ENCODE results near the gene CD163L1. TPM values are rescaled to one million over a fixed set of nuclear protein-coding genes. Genes with fewer than 3 reads are reported as not detected.

CD163L1 gene
- polyA plus RNA-seq, 3 donors = 1.0 to 1.2 (median 1.1) TPM

GRCh38 chr12:7327918-7328317, 116.0 kb downstream of the CD163L1 start:
- H3K4me1 Mint-ChIP-seq = no peaks in the 10 kb centered on the region
- no peak for DNase-seq
- no peak overlapping the region for H3K4me2 ChIP-seq (replicated peaks; ENCODE audit: extremely low read depth, low read length, poor library complexity, severe bottlenecking)

GRCh38 chr12:7324176-7324575, 119.8 kb downstream of the CD163L1 start:
- Histone ChIP-seq H4K20me1 (ENCODE audit: insufficient read depth, low read length) (no peaks in the 10 kb centered on the region), H3K9ac (ENCODE audit: insufficient read depth, low read length, poor library complexity, severe bottlenecking) (no peak overlapping the region), H3K36me3 (replicated peaks in 1 of 2; ENCODE audit: control insufficient read depth in 1 of 2, insufficient read depth in 2 of 2, low read length in 2 of 2) (no peaks in the 10 kb centered on the region), H2AFZ (ENCODE audit: insufficient read depth, low read depth, low read length, poor library complexity, severe bottlenecking) (no peak overlapping the region), H3K27me3 (ENCODE audit: control insufficient read depth in 2 of 2, insufficient read depth in 2 of 2, low read length in 2 of 2) (no peaks in the 10 kb centered on the region), H3K27ac (ENCODE audit: low read depth in 1 of 2, low read length in 2 of 2) (no peak overlapping the region), H3K4me2 (replicated peaks; ENCODE audit: extremely low read depth, low read length, poor library complexity, severe bottlenecking) (no peak overlapping the region), H3K4me3 (replicated peaks in 1 of 3; ENCODE audit: low read depth in 2 of 3, low read length in 3 of 3) (no peak overlapping the region), H3K79me2 (ENCODE audit: insufficient read depth, low read length) (no peaks in the 10 kb centered on the region), H3K4me1 (ENCODE audit: control insufficient read depth in 1 of 2, insufficient read depth in 2 of 2, low read length in 2 of 2) (no peaks in the 10 kb centered on the region), H3K9me3 (replicated peaks in 1 of 2; ENCODE audit: control insufficient read depth in 1 of 2, insufficient read depth in 1 of 2, low read length in 2 of 2) (no peaks in the 10 kb centered on the region)
- Mint-ChIP-seq H3K9me3 (no peaks in the 10 kb centered on the region), H3K27me3 (ENCODE audit: low read depth in 3 of 3) (peaks cover 0 to 5% (median 4%) of the 10 kb centered on the region in 3 donors), H3K36me3 (no peaks in the 10 kb centered on the region), H3K4me3 (no peak overlapping the region), H3K27ac (no peak overlapping the region), H3K4me1 (no peaks in the 10 kb centered on the region)
- no peak for TF ChIP-seq CTCF (IDR thresholded peaks at IDR 0.05)
- no peak for DNase-seq
- WGBS (ENCODE audit: insufficient coverage) = 100% methylated on average over 2 of the region's 5 CpGs
- intact Hi-C loops (cut with micrococcal nuclease) = no loop called here

More at GRCh38 chr12:7327918-7328317, 116.0 kb downstream of the CD163L1 start:
- H3K9ac ChIP-seq (ENCODE audit: insufficient read depth, low read length, poor library complexity, severe bottlenecking) = no peak overlapping the region
- H3K36me3 ChIP-seq (replicated peaks in 1 of 2; ENCODE audit: control insufficient read depth in 1 of 2, insufficient read depth in 2 of 2, low read length in 2 of 2) = no peaks in the 10 kb centered on the region
- H4K20me1 ChIP-seq (ENCODE audit: insufficient read depth, low read length) = no peaks in the 10 kb centered on the region
- no peak overlapping the region for H3K4me3 ChIP-seq (replicated peaks in 1 of 3; ENCODE audit: low read depth in 2 of 3, low read length in 3 of 3)
- Mint-ChIP-seq H3K36me3 (no peaks in the 10 kb centered on the region), H3K4me3 (no peak overlapping the region), H3K27ac (no peak overlapping the region), H3K9me3 (peaks cover 9 to 22% (median 11%) of the 10 kb centered on the region in 7 donors), H3K27me3 (ENCODE audit: low read depth in 3 of 3) (peaks cover 0 to 7% (median 2%) of the 10 kb centered on the region in 3 donors)
- H2AFZ ChIP-seq (ENCODE audit: insufficient read depth, low read depth, low read length, poor library complexity, severe bottlenecking) = no peak overlapping the region
- no peak for TF ChIP-seq CTCF (IDR thresholded peaks at IDR 0.05)
- intact Hi-C loops (cut with micrococcal nuclease) = no loop called here
- H3K4me1 ChIP-seq (ENCODE audit: control insufficient read depth in 1 of 2, insufficient read depth in 2 of 2, low read length in 2 of 2) = no peaks in the 10 kb centered on the region
- no peak overlapping the region for H3K27ac ChIP-seq (ENCODE audit: low read depth in 1 of 2, low read length in 2 of 2)
- no peaks in the 10 kb centered on the region for H3K27me3 ChIP-seq (ENCODE audit: control insufficient read depth in 2 of 2, insufficient read depth in 2 of 2, low read length in 2 of 2)
- H3K9me3 ChIP-seq (replicated peaks in 1 of 2; ENCODE audit: control insufficient read depth in 1 of 2, insufficient read depth in 1 of 2, low read length in 2 of 2) = peaks cover 0 to 9% of the 10 kb centered on the region in 2 donors
- 97% methylated on average over 5 of the region's 7 CpGs for WGBS (ENCODE audit: insufficient coverage)
- no peaks in the 10 kb centered on the region for H3K79me2 ChIP-seq (ENCODE audit: insufficient read depth, low read length)

Measured in CD14-positive monocyte (primary cell).